ENCODE results near the gene NAV3.

NAV3 gene

GRCh38 chr12:78181544-78182162, 351.0 kb downstream of the NAV3 start:
- in situ Hi-C loops (cut with MboI; ENCODE audit: low sequenced_read_pairs), result no loop called here

DNA sequence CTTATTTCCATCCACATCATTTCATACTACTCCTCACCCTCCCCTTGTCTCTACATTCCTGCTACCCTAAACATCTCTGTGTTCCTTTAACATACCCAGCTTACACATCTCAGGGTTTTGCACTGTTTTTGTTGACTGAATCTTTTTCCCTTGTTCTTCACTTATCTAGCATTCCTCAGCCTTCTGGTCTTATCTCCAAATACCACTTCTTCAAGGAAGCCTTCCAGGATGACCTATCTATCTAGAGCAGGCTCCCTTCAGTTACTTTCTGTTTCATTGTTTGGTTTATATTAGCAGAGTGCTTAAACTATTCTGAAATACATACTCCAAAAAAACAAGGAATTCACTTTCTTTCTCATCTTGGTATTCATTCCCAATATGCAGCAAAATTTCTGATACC, 353.1 kb downstream of the NAV3 start:
- in situ Hi-C loops (cut with MboI; ENCODE audit: low sequenced_read_pairs), result no loop called here

DNA sequence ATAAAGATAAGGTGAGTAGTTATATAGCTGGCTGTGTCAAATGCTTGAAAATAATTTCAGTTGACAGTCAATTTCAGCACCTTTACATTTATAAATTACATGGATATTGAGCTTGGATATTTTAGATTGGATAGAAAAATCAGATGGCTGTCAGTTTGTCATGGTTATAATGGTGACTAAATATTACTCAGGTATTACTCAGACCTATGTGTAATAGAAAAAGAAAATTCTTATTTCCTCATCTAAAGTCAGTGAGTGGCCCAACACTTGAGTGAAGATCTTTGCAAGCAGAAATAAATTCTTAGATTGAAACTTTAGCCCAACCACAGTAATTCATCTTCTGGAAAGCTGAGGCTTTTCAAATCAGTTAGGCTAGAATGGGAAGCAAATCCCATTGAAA, 354.4 kb downstream of the NAV3 start:
- in situ Hi-C loops (cut with MboI; ENCODE audit: low sequenced_read_pairs), result no loop called here

- in situ Hi-C loops (cut with MboI; ENCODE audit: low sequenced_read_pairs), result no loop called here
Observed at GRCh38 chr12:78185651-78186050, 355.0 kb downstream of the NAV3 start.

GRCh38 chr12:78186670-78187069, 356.0 kb downstream of the NAV3 start:
- in situ Hi-C loops (cut with MboI; ENCODE audit: low sequenced_read_pairs), result no loop called here

DNA sequence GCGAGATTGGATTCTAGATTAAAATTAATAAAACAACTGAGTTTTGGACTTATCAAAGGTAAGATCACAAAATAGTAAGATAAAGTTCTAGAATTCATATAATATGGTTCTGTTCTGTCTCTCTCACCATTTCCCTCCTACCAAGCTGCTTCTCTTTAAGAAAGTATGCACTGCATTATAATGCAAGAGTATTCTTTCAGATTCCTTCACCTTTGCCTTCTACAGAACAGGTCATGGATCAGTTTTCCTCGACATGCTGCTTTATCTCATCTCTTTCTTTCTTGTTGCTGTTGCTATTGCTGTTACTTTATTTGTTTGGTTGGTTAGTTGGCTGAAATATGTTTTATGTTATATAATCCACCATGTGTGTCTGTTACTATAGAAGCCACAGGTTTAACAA, 357.0 kb downstream of the NAV3 start:
- in situ Hi-C loops (cut with MboI; ENCODE audit: low sequenced_read_pairs), result no loop called here

DNA sequence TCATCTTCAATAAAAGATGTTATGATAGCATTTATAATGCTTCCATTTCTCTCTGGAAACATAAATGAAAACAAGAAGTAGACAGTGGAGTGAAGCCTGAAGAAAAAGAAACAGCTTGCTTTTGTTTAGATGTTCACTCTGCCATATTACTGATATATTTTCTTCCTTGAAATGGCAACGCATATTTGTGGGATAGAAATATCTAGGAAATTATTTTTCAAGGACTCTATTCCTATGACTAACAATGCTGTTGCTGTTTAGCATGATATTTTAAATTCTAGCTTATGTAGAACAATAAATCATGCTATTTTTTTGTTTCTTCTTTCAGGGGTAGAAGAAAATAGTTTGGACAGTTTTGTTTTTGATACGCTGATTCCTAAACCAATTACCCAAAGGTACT, 359.0 kb downstream of the NAV3 start:
- in situ Hi-C loops (cut with MboI; ENCODE audit: low sequenced_read_pairs), result no loop called here

GRCh38 chr12:78191611-78192010, 360.9 kb downstream of the NAV3 start:
- in situ Hi-C loops (cut with MboI; ENCODE audit: low sequenced_read_pairs), result no loop called here

GRCh38 chr12:78192979-78193378, 362.3 kb downstream of the NAV3 start:
- in situ Hi-C loops (cut with MboI; ENCODE audit: low sequenced_read_pairs), result no loop called here

GRCh38 chr12:78194448-78194847, 363.8 kb downstream of the NAV3 start:
- in situ Hi-C loops (cut with MboI; ENCODE audit: low sequenced_read_pairs), result no loop called here

- in situ Hi-C loops (cut with MboI; ENCODE audit: low sequenced_read_pairs), result no loop called here
Observed at GRCh38 chr12:78198896-78199295, 368.2 kb downstream of the NAV3 start.

DNA sequence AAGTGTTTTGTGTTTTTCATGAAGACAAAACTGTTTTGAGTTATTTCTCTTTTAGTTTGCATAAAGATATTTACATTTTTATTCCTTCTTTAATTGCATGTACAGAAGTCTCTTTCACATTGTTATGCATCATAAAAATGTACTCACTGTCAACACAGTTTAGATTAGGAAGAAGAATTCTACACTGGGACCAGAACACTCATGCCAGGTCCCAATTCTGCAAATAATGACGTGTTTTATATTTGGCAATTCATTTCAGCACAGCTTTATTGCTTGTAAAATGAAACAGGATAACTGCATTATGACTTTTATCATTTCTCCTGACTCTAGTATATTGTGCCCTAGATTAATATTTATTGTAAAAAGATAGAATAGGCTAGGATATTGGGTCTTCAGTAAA, 369.2 kb downstream of the NAV3 start:
- in situ Hi-C loops (cut with MboI; ENCODE audit: low sequenced_read_pairs), result no loop called here

DNA sequence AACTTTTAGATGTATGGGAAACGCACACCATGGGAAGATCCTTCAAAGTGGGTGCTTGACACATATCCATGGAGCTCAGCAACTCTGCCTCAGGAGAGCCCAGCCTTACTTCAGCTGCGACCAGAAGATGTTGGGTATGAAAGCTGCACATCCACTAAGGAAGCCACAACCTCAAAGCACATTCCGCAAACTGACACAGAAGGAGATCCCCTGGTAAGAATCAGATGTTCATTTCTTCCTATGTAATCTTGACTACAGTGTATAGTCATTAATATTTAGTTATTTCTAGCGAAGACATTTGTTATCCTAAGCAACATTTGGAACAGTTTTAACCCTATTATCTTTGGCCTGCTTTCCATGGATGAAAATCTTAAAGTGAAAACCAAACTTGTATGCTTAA, 374.2 kb downstream of the NAV3 start:
- in situ Hi-C loops (cut with MboI; ENCODE audit: low sequenced_read_pairs), result no loop called here

- in situ Hi-C loops (cut with MboI; ENCODE audit: low sequenced_read_pairs), result no loop called here
Observed at GRCh38 chr12:78208092-78208491, 377.4 kb downstream of the NAV3 start.

GRCh38 chr12:78209846-78210505, 379.3 kb downstream of the NAV3 start:
- in situ Hi-C loops (cut with MboI; ENCODE audit: low sequenced_read_pairs), result no loop called here

GRCh38 chr12:78210506-78210860, 379.8 kb downstream of the NAV3 start:
- in situ Hi-C loops (cut with MboI; ENCODE audit: low sequenced_read_pairs), result no loop called here

GRCh38 chr12:78210894-78211302, 380.2 kb downstream of the NAV3 start:
- in situ Hi-C loops (cut with MboI; ENCODE audit: low sequenced_read_pairs), result no loop called here

- in situ Hi-C loops (cut with MboI; ENCODE audit: low sequenced_read_pairs), result no loop called here
Observed at GRCh38 chr12:78220811-78221210, 390.1 kb downstream of the NAV3 start.

DNA sequence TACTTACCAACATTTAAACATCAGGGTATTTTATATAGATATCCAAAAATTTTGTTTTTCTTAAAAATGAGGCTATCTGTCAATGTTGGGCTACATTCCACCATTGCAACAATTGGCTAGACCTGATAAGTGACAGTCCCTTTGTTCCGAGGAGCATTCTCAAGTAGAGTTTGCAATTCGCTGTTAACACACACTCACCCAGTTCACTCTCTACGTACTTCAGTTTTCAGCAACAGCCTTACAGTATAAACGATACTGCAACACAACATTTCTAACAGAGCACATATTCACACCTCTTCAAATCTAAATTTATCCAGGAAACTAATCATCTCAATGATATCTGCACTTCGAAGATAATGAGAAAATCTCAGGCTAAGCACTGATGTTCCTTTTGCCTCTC, 393.5 kb downstream of the NAV3 start:
- in situ Hi-C loops (cut with MboI; ENCODE audit: low sequenced_read_pairs), result no loop called here

GRCh38 chr12:78226763-78227162, 396.1 kb downstream of the NAV3 start:
- in situ Hi-C loops (cut with MboI; ENCODE audit: low sequenced_read_pairs), result no loop called here

DNA sequence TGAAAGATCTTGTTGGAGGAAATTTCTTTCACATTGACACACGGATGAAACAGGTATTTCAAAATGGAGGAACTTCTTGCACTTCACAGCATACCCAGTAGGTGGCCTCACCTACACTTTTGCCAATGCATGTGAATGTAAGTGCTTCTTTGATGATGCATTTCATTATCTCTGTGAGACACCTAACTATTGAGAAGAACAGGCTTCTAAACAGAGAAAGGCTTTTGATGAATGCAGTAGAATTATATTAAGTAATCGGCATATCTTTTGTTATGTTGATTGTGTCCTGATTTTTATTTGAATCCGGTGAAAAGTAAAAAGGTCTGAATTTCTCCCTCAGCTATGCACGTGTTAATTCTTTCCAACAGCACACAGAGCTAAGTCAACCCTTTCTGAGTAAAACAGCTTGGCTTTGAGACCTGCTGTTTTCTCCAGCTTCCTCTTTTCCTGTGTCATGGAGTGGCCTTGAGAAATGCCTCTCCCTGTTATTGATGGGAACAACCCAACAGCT, 399.0 kb downstream of the NAV3 start:
- in situ Hi-C loops (cut with MboI; ENCODE audit: low sequenced_read_pairs), result no loop called here

DNA sequence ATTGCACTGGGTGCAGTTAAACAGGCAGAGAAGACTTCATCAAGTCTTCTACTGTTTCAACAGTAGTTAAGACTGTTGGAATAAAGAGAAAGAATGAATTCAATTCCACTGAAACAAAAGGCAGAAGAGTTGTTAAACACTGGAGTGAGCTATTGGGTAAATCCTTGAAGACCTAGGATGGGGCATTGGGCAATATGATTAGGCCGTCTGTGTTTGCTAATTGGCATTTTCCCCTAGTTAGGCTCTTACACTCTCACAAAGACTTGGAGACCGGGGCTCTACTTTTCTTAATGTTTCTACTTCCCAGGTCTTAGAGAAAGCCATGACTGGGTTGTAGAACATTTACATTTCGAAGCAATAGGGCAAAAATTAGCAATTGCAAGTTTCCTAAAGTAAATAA, 402.1 kb downstream of the NAV3 start:
- in situ Hi-C loops (cut with MboI; ENCODE audit: low sequenced_read_pairs), result no loop called here

GRCh38 chr12:78236264-78236663, 405.6 kb downstream of the NAV3 start:
- in situ Hi-C loops (cut with MboI; ENCODE audit: low sequenced_read_pairs), result no loop called here

Data from HL-60/S4 treated with phorbol 12-myristate 13-acetate at 8.2 ng/mL for 4 days and 3 days (cell line).